Smooth muscle cell (in vitro differentiated cells): ENCODE results near the gene SPTBN1. TPM values are rescaled to one million over a fixed set of nuclear protein-coding genes. Genes with fewer than 3 reads are reported as not detected.

Experiments used
- DNase-seq: peaks from one replicate; lab custom pipeline; 2025; ENCODE audit not compliant: unreplicated experiment; lab: John Stamatoyannopoulos, UW
- H2AFZ ChIP-seq: fragments of 200-600 bp; sonication (generic); 2 replicates; pipeline ENCODE4 v1.6.0; 2016; ENCODE audit warnings: antibody characterized with exemption, low read depth, mild to moderate bottlenecking
- H3F3A ChIP-seq: fragments of 200-600 bp; sonication (generic); 2 replicates; pipeline ENCODE4 v1.6.0; 2017; ENCODE audit warnings: antibody characterized with exemption, low read depth
- H3K27ac ChIP-seq: fragments of 200-600 bp; sonication (generic); 2 replicates; pipeline ENCODE4 v1.5.1; 2016; ENCODE audit warnings: low read depth, mild to moderate bottlenecking
- H3K27me3 ChIP-seq: fragments of 200-600 bp; sonication (generic); 2 replicates; pipeline ENCODE4 v1.6.1; 2016; ENCODE audit warnings: low read depth, mild to moderate bottlenecking
- H3K36me3 ChIP-seq: fragments of 200-600 bp; sonication (generic); 2 replicates; pipeline ENCODE4 v1.5.1; 2016; ENCODE audit warnings: low read depth
- H3K4me1 ChIP-seq: fragments of 200-600 bp; sonication (generic); 2 replicates; pipeline ENCODE4 v1.5.1; 2016; ENCODE audit warnings: low read depth
- H3K4me2 ChIP-seq: fragments of 200-600 bp; sonication (generic); 2 replicates; pipeline ENCODE4 v1.6.0; 2016; ENCODE audit warnings: mild to moderate bottlenecking
- H3K4me3 ChIP-seq: fragments of 200-600 bp; sonication (generic); 2 replicates; pipeline ENCODE4 v1.5.1; 2016; ENCODE audit warnings: mild to moderate bottlenecking
- H3K79me2 ChIP-seq: fragments of 200-600 bp; sonication (generic); 2 replicates; pipeline ENCODE4 v1.6.0; 2016; ENCODE audit warnings: low read depth, mild to moderate bottlenecking
- H3K9ac ChIP-seq: fragments of 200-600 bp; sonication (generic); 2 replicates; pipeline ENCODE4 v1.6.0; 2016; ENCODE audit warnings: low read depth
- H3K9me3 ChIP-seq: fragments of 200-600 bp; sonication (generic); replicated peaks from 2 replicates; pipeline ENCODE4 v1.5.1; 2016; ENCODE audit warnings: low read depth
- H4K20me1 ChIP-seq: fragments of 200-600 bp; sonication (generic); 2 replicates; pipeline ENCODE4 v1.6.0; 2016; ENCODE audit warnings: low read depth
- CTCF ChIP-seq: fragments of 200-600 bp; sonication (generic); IDR thresholded peaks from 2 replicates; pipeline ENCODE4 v1.5.1; 2017; ENCODE audit warnings: borderline replicate concordance, mild to moderate bottlenecking, antibody characterized with exemption; ENCODE audit not compliant: insufficient read depth, poor library complexity, severe bottlenecking
- WGBS: methylation state at CpG from one replicate; pipeline ENCODE4 v1.1.7; 2016; ENCODE audit warnings: low lambda C conversion rate; 5-methylcytosine and 5-hydroxymethylcytosine counted together
- polyA plus RNA-seq: library from polyadenylated mRNA; unstranded; fragments of >200 nt; fragmentation: Nextera tagmentation; extraction: Ambion mirVana; gene quantifications from 2 replicates; pipeline ENCODE4 v1.2.1, GENCODE V29; 2016
- total RNA-seq: library from RNA; depleted of rRNA; stranded (reverse); fragments of >200 nt; gene quantifications from 2 replicates; pipeline ENCODE4 v1.2.3, GENCODE V29; 2014

Gene SPTBN1
- total and polyA plus RNA-seq, 2 experiments from 2014 or later, result 78.7 to 186 TPM

DNA sequence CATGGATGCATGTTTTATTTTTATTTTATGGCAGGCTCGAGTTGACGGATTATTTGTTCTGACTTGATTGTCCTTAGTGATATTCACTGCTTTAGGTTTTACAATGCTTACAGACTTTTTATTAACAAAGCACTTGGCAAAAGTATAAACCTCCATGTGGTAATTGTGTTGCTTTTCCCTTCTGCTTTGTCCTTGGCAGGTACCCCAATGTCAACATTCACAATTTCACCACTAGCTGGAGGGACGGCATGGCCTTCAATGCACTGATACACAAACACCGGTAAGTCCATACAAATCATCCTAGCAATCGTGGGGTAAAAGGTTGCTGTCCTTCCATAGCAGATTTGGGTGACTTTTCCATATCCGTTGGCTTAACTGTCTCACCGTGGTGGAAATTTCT is 161.3 kb downstream of the SPTBN1 start:
- H3K9ac ChIP-seq, result no peak overlapping the region
- peaks cover 61% of the 10 kb centered on the region for H3K79me2 ChIP-seq
- 95% methylated on average over 7 of the region's 7 CpGs for WGBS
- no peak overlapping the region for H2AFZ ChIP-seq
- H3F3A ChIP-seq, result no peaks in the 10 kb centered on the region
- peaks cover 48% of the 10 kb centered on the region for H4K20me1 ChIP-seq
- H3K4me1 ChIP-seq, result no peaks in the 10 kb centered on the region
- TF ChIP-seq CTCF, result no peak
- H3K27me3 ChIP-seq, result no peaks in the 10 kb centered on the region
- no peak overlapping the region for H3K4me2 ChIP-seq
- H3K36me3 ChIP-seq, result peaks cover 36% of the 10 kb centered on the region
- H3K4me3 ChIP-seq, result no peak overlapping the region
- no peak for DNase-seq
- H3K9me3 ChIP-seq, result no peaks in the 10 kb centered on the region
- no peak overlapping the region for H3K27ac ChIP-seq

GRCh38 chr2:54618646-54619565 is 162.8 kb downstream of the SPTBN1 start:
- no peaks in the 10 kb centered on the region for H3K9me3 ChIP-seq
- peak overlapping the region; percentile 50 for H3K27ac ChIP-seq
- H3K4me1 ChIP-seq, result no peaks in the 10 kb centered on the region
- H3K4me2 ChIP-seq, result no peak overlapping the region
- no peaks in the 10 kb centered on the region for H3K27me3 ChIP-seq
- peaks cover 33% of the 10 kb centered on the region for H4K20me1 ChIP-seq
- peaks cover 54% of the 10 kb centered on the region for H3K79me2 ChIP-seq
- no peak for TF ChIP-seq CTCF
- 54% methylated on average over 5 of the region's 5 CpGs for WGBS
- no peak overlapping the region for H3K4me3 ChIP-seq
- no peak for DNase-seq
- H2AFZ ChIP-seq, result no peak overlapping the region
- peak overlapping the region; percentile 14 for H3K9ac ChIP-seq
- H3K36me3 ChIP-seq, result peaks cover 50% of the 10 kb centered on the region
- no peaks in the 10 kb centered on the region for H3F3A ChIP-seq

- DNase-seq, result no peak
- Histone ChIP-seq H3K27ac (peak overlapping the region; percentile 50), H4K20me1 (peaks cover 24% of the 10 kb centered on the region), H3K4me3 (no peak overlapping the region), H3K4me1 (no peaks in the 10 kb centered on the region), H3F3A (no peaks in the 10 kb centered on the region), H2AFZ (no peak overlapping the region), H3K9me3 (no peaks in the 10 kb centered on the region), H3K79me2 (peaks cover 53% of the 10 kb centered on the region), H3K36me3 (peaks cover 50% of the 10 kb centered on the region), H3K27me3 (no peaks in the 10 kb centered on the region), H3K9ac (no peak overlapping the region), H3K4me2 (no peak overlapping the region)
- WGBS, result 96% methylated on average over 9 of the region's 9 CpGs
- no peak for TF ChIP-seq CTCF
Observed at GRCh38 chr2:54619660-54620231, 163.6 kb downstream of the SPTBN1 start.

GRCh38 chr2:54620948-54621347 is 164.8 kb downstream of the SPTBN1 start:
- H3K36me3 ChIP-seq, result peaks cover 49% of the 10 kb centered on the region
- no peaks in the 10 kb centered on the region for H3K9me3 ChIP-seq
- H2AFZ ChIP-seq, result no peak overlapping the region
- TF ChIP-seq CTCF, result no peak
- no peak overlapping the region for H3K4me3 ChIP-seq
- no peak overlapping the region for H3K9ac ChIP-seq
- H3K79me2 ChIP-seq, result peaks cover 44% of the 10 kb centered on the region
- peaks cover 12% of the 10 kb centered on the region for H4K20me1 ChIP-seq
- H3K27ac ChIP-seq, result no peak overlapping the region
- H3K27me3 ChIP-seq, result no peaks in the 10 kb centered on the region
- H3K4me2 ChIP-seq, result no peak overlapping the region
- no peaks in the 10 kb centered on the region for H3F3A ChIP-seq
- no peaks in the 10 kb centered on the region for H3K4me1 ChIP-seq
- 98% methylated on average over 5 of the region's 5 CpGs for WGBS
- DNase-seq, result no peak
